GM12878 (cell line): ENCODE results near the gene KLHL25. TPM values are rescaled to one million over a fixed set of nuclear protein-coding genes. Genes with fewer than 3 reads are reported as not detected.

Experiments used
- ATAC-seq: fragments of 200-7000 bp; cut with Tn5 transposase; 3 replicates; pipeline ENCODE4 v1.9.1; 2020; ENCODE audit warnings: mild to moderate bottlenecking, moderate library complexity
- BruUV-seq: library from RNA; stranded (reverse); fragments of 400-500 nt; replicated peaks from 2 replicates; lab custom pipeline; 2021; lab: Mats Ljungman, UMichigan
- CTCF ChIA-PET: fragments of 300-600 bp; sonication (Branson Sonifier 250); formaldehyde crosslinking; extraction: SDS; loops from one replicate; lab custom pipeline; 2021; ENCODE audit warnings: inconsistent platforms; lab: Yijun Ruan, JAX
- POLR2A ChIA-PET: fragments of 350-600 bp; formaldehyde crosslinking; extraction: SDS; loops from one replicate; lab custom pipeline; 2021; ENCODE audit warnings: inconsistent platforms; lab: Charles Lee
- RAD21 ChIA-PET: fragments of 300-600 bp; sonication (Branson Sonifier 250); formaldehyde crosslinking; loops from one replicate; lab custom pipeline; 2023; ENCODE audit warnings: antibody characterized with exemption; ENCODE audit not compliant: unreplicated experiment; lab: Charles Lee
- SMC1A ChIA-PET: fragments of 300-600 bp; sonication (Branson Sonifier 250); formaldehyde crosslinking; loops from one replicate; lab custom pipeline; 2023; ENCODE audit not compliant: unreplicated experiment, uncharacterized antibody; lab: Charles Lee
- DNase-seq: peaks from one replicate; pipeline ENCODE4 v3.0.0-alpha.2; 2011; ENCODE audit warnings: low read depth, low spot score
- FAIRE-seq: peaks from 3 replicates; lab custom pipeline; 2011; peaks lifted over from hg19 to GRCh38; lab: Jason Lieb, UNC
- H2AFZ ChIP-seq: 2 replicates; pipeline ENCODE4 v1.6.0; 2011; ENCODE audit warnings: low read depth, low read length, control low read depth; ENCODE audit not compliant: control insufficient read depth
- H3K27ac ChIP-seq: 2 replicates; pipeline ENCODE4 v1.5.1; 2011; ENCODE audit warnings: control low read depth; ENCODE audit not compliant: control insufficient read depth, insufficient read depth
- H3K27me3 ChIP-seq, 2 experiments: replicated peaks in 1 of 2; 2 replicates each; pipeline versions ENCODE4 v1.6.0 to v1.6.1; 2011; ENCODE audit warnings: low read length in 1 of 2; ENCODE audit not compliant: control insufficient read depth in 2 of 2, insufficient read depth in 2 of 2
- H3K36me3 ChIP-seq, 2 experiments: 2 replicates each; pipeline ENCODE4 v1.5.1; 2011; ENCODE audit warnings: low read length in 1 of 2; ENCODE audit not compliant: control insufficient read depth in 2 of 2, insufficient read depth in 2 of 2
- H3K4me1 ChIP-seq: 2 replicates; pipeline ENCODE4 v1.6.1; 2011; ENCODE audit warnings: mild to moderate bottlenecking, low read length, moderate library complexity, mixed read lengths; ENCODE audit not compliant: control insufficient read depth, insufficient read depth
- H3K4me2 ChIP-seq: 2 replicates; pipeline ENCODE4 v1.6.0; 2011; ENCODE audit warnings: control low read depth; ENCODE audit not compliant: control insufficient read depth, insufficient read depth
- H3K4me3 ChIP-seq: fragments of 200-600 bp; sonication (generic); 2 replicates; pipeline ENCODE4 v1.5.1; 2016
- H3K79me2 ChIP-seq: 2 replicates; pipeline ENCODE4 v1.6.0; 2011; ENCODE audit warnings: low read length; ENCODE audit not compliant: control insufficient read depth, insufficient read depth
- H3K9ac ChIP-seq: 2 replicates; pipeline ENCODE4 v1.8.0; 2011; ENCODE audit warnings: low read length, control low read depth, mixed read lengths; ENCODE audit not compliant: control insufficient read depth, insufficient read depth
- H3K9me3 ChIP-seq: replicated peaks from 3 replicates; pipeline ENCODE4 v1.5.1; 2011; ENCODE audit warnings: mild to moderate bottlenecking, low read length; ENCODE audit not compliant: control insufficient read depth, insufficient read depth
- H4K20me1 ChIP-seq: 2 replicates; pipeline ENCODE4 v1.6.0; 2011; ENCODE audit not compliant: control insufficient read depth, insufficient read depth
- EED ChIP-seq: sonication (generic); IDR thresholded peaks from 2 replicates; pipeline ENCODE4 v1.6.1; 2016; ENCODE audit warnings: antibody characterized with exemption, low read depth
- GABPA ChIP-seq: IDR thresholded peaks from 2 replicates; pipeline ENCODE4 v1.6.1; 2014; ENCODE audit warnings: antibody characterized with exemption, low read depth, mild to moderate bottlenecking, inconsistent platforms
- GATAD2B ChIP-seq: fragments of 450-650 bp; conservative IDR thresholded peaks from 2 replicates; pipeline ENCODE4 v1.6.1; 2017; ENCODE audit warnings: low read depth, mild to moderate bottlenecking, moderate library complexity
- KAT2A ChIP-seq: conservative IDR thresholded peaks from 2 replicates; pipeline ENCODE4 v1.6.1; 2011; ENCODE audit warnings: low read depth, low read length; ENCODE audit not compliant: control insufficient read depth
- MTA3 ChIP-seq: IDR thresholded peaks from 2 replicates; pipeline ENCODE4 v1.6.1; 2012; ENCODE audit warnings: low read length, inconsistent platforms, borderline replicate concordance
- PAX5 ChIP-seq: IDR thresholded peaks from 2 replicates; pipeline ENCODE4 v1.6.1; 2011; ENCODE audit warnings: low read depth, low read length, borderline replicate concordance
- RAD21 ChIP-seq: IDR thresholded peaks from 2 replicates; pipeline ENCODE4 v1.6.1; 2011; ENCODE audit warnings: mild to moderate bottlenecking, low read depth, low read length, moderate library complexity; ENCODE audit not compliant: insufficient read depth
- SUZ12 ChIP-seq: fragments of 200-600 bp; sonication (generic); IDR thresholded peaks from one replicate; pipeline ENCODE4 v1.6.1; 2018; ENCODE audit warnings: antibody characterized with exemption, mild to moderate bottlenecking; ENCODE audit not compliant: unreplicated experiment
- TCF7 ChIP-seq: IDR thresholded peaks from 2 replicates; pipeline ENCODE4 v1.6.1; 2014; ENCODE audit warnings: antibody characterized with exemption, borderline replicate concordance
- WRNIP1 ChIP-seq: IDR thresholded peaks from 2 replicates; pipeline ENCODE4 v1.6.1; 2011; ENCODE audit warnings: low read depth, low read length, improper control_type of control experiment, borderline replicate concordance
- ZZZ3 ChIP-seq: IDR thresholded peaks from 2 replicates; pipeline ENCODE4 v1.6.1; 2011; ENCODE audit warnings: low read depth; ENCODE audit not compliant: control insufficient read depth, insufficient read length
- WGBS: methylation state at CpG from one replicate; pipeline ENCODE4 v1.1.6; 2016; ENCODE audit warnings: low lambda C conversion rate; ENCODE audit not compliant: insufficient replicate concordance, insufficient coverage; ENCODE audit errors: missing lambda C conversion rate; 5-methylcytosine and 5-hydroxymethylcytosine counted together
- in situ Hi-C: fragments of 300-500 bp; cut with MboI; formaldehyde crosslinking; loops from 9 replicates; pipeline ENCODE4 v1.14.3; 2018; ENCODE audit warnings: mixed read lengths
- intact Hi-C: fragments of 100-400 bp; cut with micrococcal nuclease; formaldehyde crosslinking; loops from one replicate; pipeline ENCODE4 v1.14.2; 2022; ENCODE audit not compliant: unreplicated experiment
- polyA plus RNA-seq, 11 experiments: library from polyadenylated mRNA; depleted of rRNA in 4 of 11; unstranded in 6 of 11; stranded (reverse) in 5 of 11; fragments of >200 nt; fragmentation: Nextera tagmentation in 4 of 11; fragmentation: Illumina TruSeq in 1 of 11; extraction: Ambion mirVana in 4 of 11; extraction: Trizol in 1 of 11; gene quantifications; 1 replicate in 1 of 11; 2 replicates in 10 of 11; pipeline versions ENCODE4 v1.2.1 to v1.2.3, GENCODE V29; 2011 to 2016; ENCODE audit warnings: inconsistent platforms in 2 of 11, missing spikeins in 2 of 11, low read depth in 1 of 11
- total RNA-seq, 4 experiments: library from RNA; depleted of rRNA in 3 of 4; stranded (reverse); fragments of >200 nt in 3 of 4; fragmentation: Illumina TruSeq in 1 of 4; extraction: Trizol in 1 of 4; gene quantifications; 2 replicates each; pipeline versions ENCODE4 v1.2.1 to v1.2.3, GENCODE V29; 2013 to 2021
- TF ChIP-seq, protein P1 (sequence below): IDR thresholded peaks from 2 replicates; pipeline ENCODE4 v1.6.1; 2012; ENCODE audit warnings: low read length, inconsistent platforms

Gene KLHL25
- total and polyA plus RNA-seq, 10 of the 15 experiments (the other 5 are each of a cell fraction or from before 2014, with no cell fraction given) = 0.04 to 3.0 (median 2.1) TPM; not detected in 1

GRCh38 chr15:85826756-85827515 lies 32.2 kb upstream of the KLHL25 start:
- Histone ChIP-seq H3K4me3 (no peak overlapping the region), H2AFZ (no peak overlapping the region), H3K36me3 (no peaks in the 10 kb centered on the region), H3K27ac (no peak overlapping the region), H3K9ac (no peak overlapping the region), H3K4me2 (no peak overlapping the region), H3K79me2 (no peaks in the 10 kb centered on the region), H3K9me3 (no peaks in the 10 kb centered on the region), H4K20me1 (no peaks in the 10 kb centered on the region), H3K27me3 (no peaks in the 10 kb centered on the region; a peak in 1 of 4 replicates), H3K4me1 (no peaks in the 10 kb centered on the region)
- BruUV-seq = no TSS peak
- in situ Hi-C loops (no loop called here), intact Hi-C loops (no loop called here)
- no peak for FAIRE-seq
- WGBS = 32% methylated on average over 7 of the region's 7 CpGs
- TF ChIP-seq RAD21 (no peak), GATAD2B (no peak), WRNIP1 (no peak), EED (no peak), TCF7 (no peak), ZZZ3 (no peak), MTA3 (no peak), KAT2A (no peak), SUZ12 (no peak), PAX5 (no peak), GABPA (no peak)
- TF ChIP-seq, protein P1, sequence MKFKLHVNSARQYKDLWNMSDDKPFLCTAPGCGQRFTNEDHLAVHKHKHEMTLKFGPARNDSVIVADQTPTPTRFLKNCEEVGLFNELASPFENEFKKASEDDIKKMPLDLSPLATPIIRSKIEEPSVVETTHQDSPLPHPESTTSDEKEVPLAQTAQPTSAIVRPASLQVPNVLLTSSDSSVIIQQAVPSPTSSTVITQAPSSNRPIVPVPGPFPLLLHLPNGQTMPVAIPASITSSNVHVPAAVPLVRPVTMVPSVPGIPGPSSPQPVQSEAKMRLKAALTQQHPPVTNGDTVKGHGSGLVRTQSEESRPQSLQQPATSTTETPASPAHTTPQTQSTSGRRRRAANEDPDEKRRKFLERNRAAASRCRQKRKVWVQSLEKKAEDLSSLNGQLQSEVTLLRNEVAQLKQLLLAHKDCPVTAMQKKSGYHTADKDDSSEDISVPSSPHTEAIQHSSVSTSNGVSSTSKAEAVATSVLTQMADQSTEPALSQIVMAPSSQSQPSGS = no peak
- CTCF ChIA-PET = interaction anchor here (0.9 to 1.8 kb wide), 4 partner anchors 13 to 30 kb away, joined by 3 to 6 read pairs (median 5); no protein-coding TSS in a partner anchor
- SMC1A ChIA-PET = no interaction called here
- ATAC-seq = no peak
- no peak for DNase-seq
- RAD21 ChIA-PET = interaction anchor here (0.6 kb wide), 1 partner anchor 137 kb away, joined by 3 read pairs; no protein-coding TSS in a partner anchor
- POLR2A ChIA-PET = interaction anchor here (0.6 to 0.7 kb wide), 2 partner anchors 158 to 278 kb away, joined by 3 to 7 read pairs; no protein-coding TSS in a partner anchor
